Keratinocyte (primary cell): Measurements from ENCODE around the gene N4BP2. TPM values are rescaled to one million over a fixed set of nuclear protein-coding genes. Genes with fewer than 3 reads are reported as not detected.

Source experiments
- DNase-seq: peaks from one replicate; pipeline ENCODE4 v3.0.0-alpha.2; 2011; ENCODE audit warnings: low read depth, missing footprints, low spot score
- FAIRE-seq: peaks from 2 replicates; lab custom pipeline; 2011; peaks lifted over from hg19 to GRCh38; lab: Jason Lieb, UNC
- H2AFZ ChIP-seq: 2 replicates; pipeline ENCODE4 v1.6.0; 2012; ENCODE audit warnings: low read length, control low read depth, inconsistent platforms; ENCODE audit not compliant: control insufficient read depth
- H3K27ac ChIP-seq: 2 replicates; pipeline ENCODE4 v1.5.1; 2011; ENCODE audit warnings: low read length; ENCODE audit not compliant: control insufficient read depth, insufficient read depth
- H3K27me3 ChIP-seq: 3 replicates; pipeline ENCODE4 v1.6.0; 2011; ENCODE audit warnings: low read length; ENCODE audit not compliant: control insufficient read depth, insufficient read depth; ENCODE audit errors: extremely low read depth
- H3K36me3 ChIP-seq, 2 experiments: 2 replicates in 1 of 2; 3 replicates in 1 of 2; pipeline ENCODE4 v1.5.1; 2011; ENCODE audit warnings: low read length in 2 of 2, mild to moderate bottlenecking in 1 of 2; ENCODE audit not compliant: control insufficient read depth in 2 of 2, insufficient read depth in 2 of 2; ENCODE audit errors: extremely low read depth in 1 of 2
- H3K4me1 ChIP-seq: 3 replicates; pipeline ENCODE4 v1.5.1; 2011; ENCODE audit warnings: low read length; ENCODE audit not compliant: control insufficient read depth, insufficient read depth; ENCODE audit errors: extremely low read depth
- H3K4me2 ChIP-seq: 3 replicates; pipeline ENCODE4 v1.6.0; 2011; ENCODE audit warnings: low read depth, low read length; ENCODE audit not compliant: control insufficient read depth, insufficient read depth; ENCODE audit errors: extremely low read depth
- H3K4me3 ChIP-seq, 3 experiments: fragments of 200-600 bp in 1 of 3; sonication (generic) in 1 of 3; 2 replicates in 2 of 3; 3 replicates in 1 of 3; pipeline ENCODE4 v1.5.1; 2011 to 2016; ENCODE audit warnings: low read length in 3 of 3, mild to moderate bottlenecking in 3 of 3, control low read depth in 2 of 3, inconsistent platforms in 1 of 3, low read depth in 1 of 3, mixed read lengths in 1 of 3, mixed run types in 1 of 3, moderate library complexity in 1 of 3; ENCODE audit not compliant: control insufficient read depth in 2 of 3, insufficient read depth in 2 of 3; ENCODE audit errors: extremely low read depth in 1 of 3
- H3K79me2 ChIP-seq: 2 replicates; pipeline ENCODE4 v1.6.0; 2012; ENCODE audit warnings: low read length; ENCODE audit not compliant: control insufficient read depth, insufficient read depth
- H3K9ac ChIP-seq: 3 replicates; pipeline ENCODE4 v1.6.0; 2011; ENCODE audit warnings: low read length; ENCODE audit not compliant: control insufficient read depth, insufficient read depth; ENCODE audit errors: extremely low read depth
- H3K9me1 ChIP-seq: 3 replicates; pipeline ENCODE4 v1.6.0; 2011; ENCODE audit warnings: low read length; ENCODE audit not compliant: control insufficient read depth, insufficient read depth; ENCODE audit errors: extremely low read depth
- H3K9me3 ChIP-seq: 2 replicates; pipeline ENCODE4 v1.5.1; 2012; ENCODE audit warnings: low read depth, low read length; ENCODE audit not compliant: control insufficient read depth
- H4K20me1 ChIP-seq: 3 replicates; pipeline ENCODE4 v1.6.0; 2011; ENCODE audit warnings: low read length; ENCODE audit not compliant: control insufficient read depth, insufficient read depth; ENCODE audit errors: extremely low read depth
- CTCF ChIP-seq, 3 experiments: IDR thresholded peaks in 1 of 3; conservative IDR thresholded peaks in 1 of 3; optimal IDR thresholded peaks in 1 of 3; 2 replicates in 2 of 3; 3 replicates in 1 of 3; pipeline versions ENCODE3 to v1.5.1; 2011; ENCODE audit warnings: low read length in 3 of 3, mild to moderate bottlenecking in 3 of 3, moderate library complexity in 2 of 3, control low read depth in 1 of 3, inconsistent platforms in 1 of 3; ENCODE audit not compliant: insufficient read depth in 2 of 3; ENCODE audit errors: extremely low read depth in 1 of 3
- EZH2 ChIP-seq: IDR thresholded peaks from one replicate; pipeline ENCODE4 v1.6.1; 2012; ENCODE audit warnings: inconsistent platforms, mild to moderate bottlenecking, low read length, moderate library complexity
- dilution Hi-C: fragments of 300-500 bp; cut with MboI; formaldehyde crosslinking; loops from one replicate; pipeline ENCODE4 v1.7.0; 2020; ENCODE audit warnings: low sequenced_read_pairs; ENCODE audit not compliant: extremely low pct_ligation_motif_present
- polyA plus RNA-seq, 5 experiments: library from polyadenylated mRNA; depleted of rRNA in 3 of 5; stranded (reverse) in 3 of 5; stranded (forward) in 1 of 5; unstranded in 1 of 5; fragments of >200 nt; gene quantifications; 1 replicate in 1 of 5; 2 replicates in 3 of 5; 3 replicates in 1 of 5; pipeline versions ENCODE4 v1.2.1 to v1.2.3, GENCODE V29; 2011 to 2012; ENCODE audit warnings: missing spikeins in 2 of 5, low read depth in 1 of 5, low replicate concordance in 1 of 5

N4BP2 gene
- polyA plus RNA-seq, 1 donor (not counting 4 experiments of a cell fraction or from before 2014, with no cell fraction given), result 2.7 TPM

- dilution Hi-C loops, result no loop called here
- FAIRE-seq, result no peak
- no peaks in the 10 kb centered on the region for H3K79me2 ChIP-seq
Measured at GRCh38 chr4:40170588-40170987, 113.9 kb downstream of the N4BP2 start.

GRCh38 chr4:40173470-40173875 is 116.8 kb downstream of the N4BP2 start:
- Histone ChIP-seq H3K9ac (no peak overlapping the region), H4K20me1 (no peaks in the 10 kb centered on the region), H2AFZ (no peak overlapping the region), H3K9me1 (no peaks in the 10 kb centered on the region), H3K27me3 (no peaks in the 10 kb centered on the region), H3K4me2 (no peak overlapping the region), H3K4me1 (peaks cover 3% of the 10 kb centered on the region), H3K9me3 (no peaks in the 10 kb centered on the region), H3K79me2 (no peaks in the 10 kb centered on the region), H3K27ac (no peak overlapping the region), H3K4me3 (no peak overlapping the region), H3K36me3 (no peaks in the 10 kb centered on the region)
- FAIRE-seq (no peak), DNase-seq (no peak)
- TF ChIP-seq CTCF (optimal IDR thresholded peaks at IDR 0.05 in 1 of 3, IDR thresholded peaks at IDR 0.05 in 1 of 3, conservative IDR thresholded peaks at IDR 0.05 in 1 of 3; ENCODE audit: extremely low read depth in 1 of 3, insufficient read depth in 2 of 3, low read length in 3 of 3) (no peak), EZH2 (no peak)
- dilution Hi-C loops, result no loop called here

More at GRCh38 chr4:40170588-40170987, 113.9 kb downstream of the N4BP2 start:
- TF ChIP-seq EZH2 (no peak), CTCF (optimal IDR thresholded peaks at IDR 0.05 in 1 of 3, IDR thresholded peaks at IDR 0.05 in 1 of 3, conservative IDR thresholded peaks at IDR 0.05 in 1 of 3; ENCODE audit: extremely low read depth in 1 of 3, insufficient read depth in 2 of 3, low read length in 3 of 3) (no peak)
- no peaks in the 10 kb centered on the region for H3K4me1 ChIP-seq
- H3K9me1 ChIP-seq, result no peaks in the 10 kb centered on the region
- no peak overlapping the region for H3K9ac ChIP-seq
- H3K4me3 ChIP-seq, result no peak overlapping the region
- no peak overlapping the region for H2AFZ ChIP-seq
- H4K20me1 ChIP-seq, result no peaks in the 10 kb centered on the region
- no peaks in the 10 kb centered on the region for H3K27me3 ChIP-seq
- H3K36me3 ChIP-seq, result no peaks in the 10 kb centered on the region
- H3K27ac ChIP-seq, result no peak overlapping the region
- H3K4me2 ChIP-seq, result no peak overlapping the region
- no peaks in the 10 kb centered on the region for H3K9me3 ChIP-seq
- no peak for DNase-seq
